NCI-H1694 (cell line): ENCODE measurements around the gene GRID1.

ENCODE experiments used
- DNase-seq: peaks from one replicate; lab custom pipeline; 2025; lab: John Stamatoyannopoulos, UW

GRID1 gene

DNA sequence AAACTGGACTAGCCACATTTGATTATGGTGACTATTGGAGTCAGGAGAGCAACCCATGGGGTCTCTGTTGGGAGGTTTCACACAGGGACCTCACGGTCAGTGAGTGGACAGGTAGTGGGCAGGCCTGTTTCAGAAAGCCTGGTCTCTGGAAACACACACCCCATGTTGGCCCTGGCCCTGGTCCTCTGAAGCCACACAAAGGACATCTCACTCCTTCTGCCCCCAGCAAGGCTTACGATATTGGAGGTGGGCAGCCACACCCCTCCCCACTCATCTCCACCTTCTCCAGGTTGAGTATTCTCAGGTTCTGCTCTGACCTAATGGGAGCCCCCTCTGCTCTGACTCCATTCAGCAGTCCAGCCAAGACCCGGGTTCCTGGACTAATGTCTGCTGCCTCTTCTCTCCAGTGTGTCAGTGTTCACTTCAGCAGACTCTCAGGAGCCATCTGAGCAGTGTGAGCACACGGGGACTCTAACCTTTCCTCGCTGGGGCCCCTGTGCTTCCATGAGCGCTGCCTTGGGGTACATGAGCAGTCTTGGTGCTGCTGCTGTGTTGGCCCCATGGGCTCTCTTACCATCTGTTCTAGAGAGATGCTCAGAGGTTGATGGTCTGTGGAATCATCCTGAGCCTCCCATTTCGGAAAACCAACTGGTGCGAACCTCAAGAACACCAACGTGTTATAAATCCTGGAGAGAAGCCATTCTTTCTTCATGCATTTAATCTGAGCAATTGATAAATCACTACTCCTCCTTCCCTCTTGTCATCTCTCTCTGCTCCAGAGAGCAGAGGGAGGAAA is 748.6 kb downstream of the GRID1 start:
- DNase-seq: no peak

- DNase-seq: no peak
Measured at GRCh38 chr10:85615556-85615955, 751.0 kb downstream of the GRID1 start.

DNA sequence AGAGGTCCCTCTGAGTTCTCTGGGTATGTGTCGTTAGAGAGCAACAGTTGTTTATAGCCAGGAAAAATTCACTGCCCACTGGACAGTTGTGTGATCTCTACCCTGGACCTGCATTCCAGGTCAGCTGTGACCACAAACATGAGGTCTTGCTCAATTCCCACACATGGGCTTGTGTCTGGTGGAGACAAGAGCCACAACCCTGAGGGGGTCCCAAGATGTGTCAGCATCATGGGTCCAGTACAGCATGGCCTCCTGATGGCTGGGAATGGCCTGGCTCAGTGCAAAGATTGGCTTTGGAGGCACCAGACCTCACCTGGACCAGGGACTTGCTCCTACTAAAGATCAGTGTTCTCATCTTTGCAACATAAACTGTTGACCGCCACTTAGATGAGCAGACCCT is 751.6 kb downstream of the GRID1 start:
- no peak for DNase-seq

DNA sequence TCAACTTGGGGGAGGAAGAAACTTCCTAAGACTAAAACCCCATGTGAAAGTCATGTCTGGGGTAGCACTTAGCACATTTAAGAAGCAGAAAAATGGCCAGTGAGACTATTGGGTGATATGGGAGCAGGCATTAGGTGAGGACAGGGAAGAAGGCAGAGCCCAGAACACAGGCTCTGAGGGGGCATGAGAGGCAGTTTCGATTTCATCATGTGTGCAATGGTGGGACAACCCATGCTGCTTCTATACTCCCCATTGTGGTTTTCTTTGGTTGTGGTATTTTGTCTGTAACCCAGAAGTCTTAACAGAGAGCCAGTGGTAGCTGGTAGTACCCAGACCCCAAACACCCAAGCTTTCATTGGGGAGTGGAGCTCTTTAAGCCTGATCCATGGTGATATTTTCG is 752.0 kb downstream of the GRID1 start:
- DNase-seq: no peak

DNA sequence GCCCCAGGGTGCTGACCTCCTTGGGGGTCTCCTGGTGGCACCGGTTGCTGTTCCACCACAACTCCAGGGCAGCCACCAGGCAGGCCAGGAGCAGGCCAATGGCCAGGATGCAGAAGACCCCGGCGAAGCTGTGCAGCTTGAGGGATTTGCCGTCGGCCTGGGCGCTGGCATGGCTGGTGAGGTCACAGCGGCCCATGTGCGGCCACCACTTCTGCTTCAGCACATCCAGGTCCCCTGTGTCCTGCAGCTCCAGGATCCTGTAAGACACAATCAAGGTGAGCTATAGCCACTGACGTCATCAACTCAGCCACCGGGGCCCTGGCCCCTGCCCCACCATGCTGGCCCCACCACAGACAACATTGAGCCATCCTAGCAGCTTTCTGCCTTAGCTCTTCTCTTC is 753.2 kb downstream of the GRID1 start:
- no peak for DNase-seq

DNA sequence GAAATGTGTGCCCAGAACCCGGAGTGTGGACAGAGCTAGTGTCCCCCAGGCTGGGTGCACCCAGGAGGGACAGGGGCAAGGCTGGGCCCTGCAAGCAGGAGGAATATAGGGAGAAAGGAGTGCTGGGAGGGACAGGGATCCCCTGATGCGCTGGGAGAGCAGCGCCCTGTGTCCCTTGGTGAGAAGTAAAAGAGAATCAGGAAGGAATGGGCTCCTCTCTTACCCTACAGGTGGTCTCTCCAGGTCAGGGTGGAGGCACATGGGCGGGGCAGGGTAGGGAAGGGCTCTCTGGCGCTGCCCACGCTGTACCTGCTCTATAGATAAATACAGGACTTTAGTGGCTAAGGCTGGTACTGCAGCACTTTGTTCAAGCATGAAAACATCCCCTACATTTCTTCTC is 753.8 kb downstream of the GRID1 start:
- DNase-seq: no peak

DNA sequence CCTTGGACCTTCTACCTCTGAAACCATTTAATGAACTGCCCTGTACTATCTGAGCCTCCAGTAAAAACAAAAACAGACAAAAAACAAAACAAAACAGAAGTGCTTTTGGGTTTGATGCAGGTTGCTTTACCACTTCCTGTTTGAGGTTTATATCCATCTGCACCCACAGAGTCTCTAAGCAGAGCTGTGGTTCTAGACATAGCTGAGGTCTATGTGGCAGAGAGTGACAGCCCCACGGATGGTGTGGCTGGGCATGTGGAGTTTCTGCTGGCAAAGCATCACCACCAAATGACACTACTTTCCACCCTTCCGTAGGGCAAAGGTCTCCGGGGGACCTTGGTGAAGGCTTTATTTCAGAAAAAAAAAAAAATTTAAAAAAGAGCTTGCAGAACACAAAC is 754.2 kb downstream of the GRID1 start:
- DNase-seq: no peak

DNA sequence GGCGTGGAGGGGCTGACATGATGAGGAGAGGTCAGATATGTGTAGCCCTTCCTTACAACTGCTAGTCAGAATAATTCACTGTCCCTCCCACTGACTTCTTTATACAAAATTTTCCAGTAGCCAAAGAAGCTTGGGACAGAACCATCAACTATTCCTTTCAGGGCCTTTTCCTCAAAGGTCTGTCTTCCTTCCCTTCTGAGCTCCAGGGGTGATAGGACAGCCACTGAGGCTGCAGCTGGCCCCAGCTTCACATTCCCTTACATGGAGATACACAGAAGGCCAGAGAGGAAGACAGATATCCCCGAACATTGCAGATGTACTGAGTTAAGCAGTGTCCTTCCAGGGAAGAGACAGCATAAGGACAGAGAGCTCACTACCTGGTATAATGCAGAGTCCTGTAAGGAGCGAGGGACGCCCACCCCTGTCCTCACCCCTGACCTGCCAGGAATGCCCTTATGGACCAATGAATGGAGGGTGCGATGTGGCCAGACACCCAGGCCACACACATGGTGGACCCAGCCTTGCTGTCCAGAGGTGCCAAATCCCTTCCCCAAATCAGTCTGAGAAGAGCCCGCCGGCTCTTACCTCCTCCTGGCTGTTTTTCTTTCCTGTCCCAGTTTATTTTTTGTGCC is 754.7 kb downstream of the GRID1 start:
- DNase-seq: no peak

GRCh38 chr10:85611093-85611740 is 755.4 kb downstream of the GRID1 start:
- DNase-seq: no peak

DNA sequence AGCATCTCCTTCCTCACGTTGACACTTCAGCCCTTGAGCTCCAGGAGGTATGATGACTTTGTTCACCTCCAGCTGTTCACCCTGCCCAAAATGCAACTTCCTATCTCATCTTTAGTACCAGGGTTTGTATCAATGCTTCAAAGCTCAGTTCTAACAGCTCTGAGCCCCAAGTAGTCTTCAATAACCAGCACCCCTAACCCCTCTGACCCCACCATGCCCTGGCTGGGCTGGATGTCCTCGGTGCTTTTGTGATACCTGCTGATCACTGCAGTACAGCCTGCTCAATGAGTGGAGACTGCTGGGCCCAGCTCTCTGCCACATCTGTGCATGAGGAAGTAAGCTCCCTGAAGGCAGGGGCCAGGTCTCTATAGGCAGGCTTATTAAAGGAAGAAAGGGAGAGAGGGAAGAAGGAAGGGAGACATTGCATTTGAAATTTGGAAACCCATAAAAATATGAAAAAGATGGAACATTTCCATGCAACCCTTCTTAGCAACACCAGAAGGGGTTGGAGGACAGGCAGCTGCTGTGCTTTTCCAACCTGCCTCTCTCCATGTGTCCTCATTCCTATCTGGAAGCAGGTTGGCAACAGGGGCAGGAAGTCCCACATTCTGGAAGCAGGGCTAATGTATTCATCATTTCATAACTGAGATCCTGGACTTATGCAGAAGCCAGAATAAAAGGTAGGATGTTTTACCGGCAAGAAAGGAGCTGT is 756.1 kb downstream of the GRID1 start:
- no peak for DNase-seq

- DNase-seq: no peak
Measured at GRCh38 chr10:85609509-85609908, 757.1 kb downstream of the GRID1 start.

- DNase-seq: no peak
Measured at GRCh38 chr10:85608706-85609105, 757.9 kb downstream of the GRID1 start.

- DNase-seq: no peak
Measured at GRCh38 chr10:85607043-85607695, 759.4 kb downstream of the GRID1 start.

- DNase-seq: no peak
Measured at GRCh38 chr10:85606401-85606800, 760.2 kb downstream of the GRID1 start.

DNA sequence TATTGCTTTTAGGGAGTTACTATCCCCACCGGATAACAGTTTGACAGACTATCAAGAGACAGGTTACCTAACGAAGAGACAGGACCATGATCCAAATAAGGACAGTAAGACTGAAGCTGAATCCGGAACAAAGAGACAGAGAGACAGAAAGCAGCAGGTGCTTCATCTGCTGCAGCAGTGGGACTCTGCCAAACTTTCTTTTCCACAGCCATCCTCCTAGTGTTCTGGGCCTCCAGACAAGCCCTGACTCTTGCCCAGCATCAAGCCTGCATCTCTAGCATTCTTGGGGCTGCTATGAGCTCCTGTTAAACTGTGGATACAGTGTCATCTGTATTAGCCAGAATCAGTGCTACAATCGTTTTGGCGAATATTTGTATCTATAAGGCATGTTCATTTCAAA is 761.7 kb downstream of the GRID1 start:
- no peak for DNase-seq

DNA sequence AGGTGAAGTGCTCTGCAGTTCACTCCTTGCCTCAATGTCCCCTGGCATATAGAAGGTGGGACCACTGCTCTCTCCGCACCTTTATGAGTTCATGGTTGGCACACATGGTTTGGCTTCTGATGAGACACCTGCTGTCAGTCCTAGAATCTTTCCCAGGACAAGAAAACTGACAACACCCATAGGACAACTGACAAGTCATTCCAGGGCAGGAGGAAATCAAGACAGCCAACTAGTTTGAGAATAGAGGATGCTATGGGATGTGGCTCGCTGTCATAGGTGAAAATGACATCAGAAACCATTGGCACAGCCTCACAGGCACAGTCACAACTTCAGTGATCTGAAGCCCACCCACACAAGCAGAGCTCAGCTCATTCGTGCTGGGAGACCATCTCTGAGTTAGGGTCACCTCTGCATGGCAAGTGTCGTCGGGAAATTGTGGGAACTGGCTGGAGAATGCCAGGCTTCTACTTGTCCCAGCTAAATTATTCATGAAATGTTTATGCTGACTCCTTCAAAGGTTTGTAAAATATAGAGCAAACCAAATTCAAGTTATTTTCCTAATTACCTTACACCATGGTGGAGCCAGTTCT is 762.4 kb downstream of the GRID1 start:
- DNase-seq: no peak

GRCh38 chr10:85603151-85603940 is 763.2 kb downstream of the GRID1 start:
- no peak for DNase-seq

DNA sequence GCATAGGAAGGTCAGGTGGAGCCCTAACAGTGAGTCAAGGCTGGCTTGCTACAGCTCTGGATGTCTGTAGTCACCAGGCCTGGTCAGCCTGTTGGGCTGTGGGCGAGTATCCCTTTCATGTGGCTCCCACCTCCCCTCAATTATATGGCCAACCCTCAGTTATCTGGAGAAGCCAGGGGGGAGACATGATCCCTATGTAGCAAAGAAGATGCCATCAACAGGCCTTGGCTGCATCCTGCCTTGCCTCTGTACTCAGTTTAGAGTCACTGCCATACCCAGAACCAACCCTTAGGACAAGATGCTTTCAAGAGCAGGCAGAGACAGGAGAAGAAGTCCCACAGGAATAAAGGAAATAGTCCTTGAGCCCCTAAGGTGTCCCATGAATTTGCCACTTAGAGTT is 763.9 kb downstream of the GRID1 start:
- no peak for DNase-seq

GRCh38 chr10:85602306-85602705 is 764.3 kb downstream of the GRID1 start:
- no peak for DNase-seq

DNA sequence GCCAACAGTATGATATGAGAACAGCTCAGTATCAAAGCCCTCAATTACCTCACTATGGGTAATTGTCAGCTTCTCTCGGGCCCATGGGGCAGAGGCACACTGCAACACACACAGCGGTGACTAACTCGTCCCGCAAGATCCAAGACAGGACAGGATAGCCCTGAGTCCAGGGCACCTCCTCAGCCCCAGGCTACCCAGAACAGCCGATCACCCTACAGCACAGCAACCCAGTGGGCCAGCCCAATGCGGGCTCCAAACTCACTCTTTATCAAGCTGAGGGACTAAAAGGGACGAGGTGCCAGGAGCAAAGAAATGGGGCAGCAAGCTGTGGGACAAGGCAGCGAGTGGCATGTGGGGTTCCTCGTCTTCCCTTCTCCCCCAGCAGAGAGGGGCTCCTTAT is 765.1 kb downstream of the GRID1 start:
- no peak for DNase-seq

DNA sequence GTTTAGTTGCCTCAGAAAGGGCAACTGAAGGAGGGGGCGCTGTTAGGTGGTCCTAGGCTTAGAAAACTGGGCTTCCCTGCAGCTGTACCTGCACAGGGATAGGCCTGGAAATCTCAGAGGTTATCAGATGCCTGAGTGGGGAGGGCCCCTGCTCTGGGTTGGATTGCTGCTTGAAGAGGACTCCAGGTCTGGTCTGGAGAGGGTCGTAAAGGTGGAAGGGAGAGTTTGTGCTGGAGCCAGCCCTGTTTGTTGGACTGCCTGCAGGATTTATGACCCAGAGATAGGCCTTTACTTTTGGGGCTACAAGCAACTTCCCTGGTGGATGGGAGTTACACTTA is 765.9 kb downstream of the GRID1 start:
- DNase-seq: no peak
